Endothelial cell of umbilical vein (primary cell): ENCODE results near the gene ARHGEF10L. TPM values are rescaled to one million over a fixed set of nuclear protein-coding genes. Genes with fewer than 3 reads are reported as not detected.

ENCODE experiments used
- BruUV-seq: library from RNA; stranded (reverse); fragments of 400-500 nt; replicated peaks from 2 replicates; lab custom pipeline; 2021; lab: Mats Ljungman, UMichigan
- CTCF ChIA-PET: fragments of 300-600, 350-600 bp; sonication (Branson Sonifier 250); formaldehyde crosslinking; loops from one replicate; lab custom pipeline; 2021; ENCODE audit warnings: antibody characterized with exemption, inconsistent platforms; lab: Charles Lee
- POLR2A ChIA-PET: fragments of 300-600, 350-600 bp; sonication (Branson Sonifier 250); formaldehyde crosslinking; loops from one replicate; lab custom pipeline; 2021; ENCODE audit warnings: antibody characterized with exemption, inconsistent platforms; lab: Charles Lee
- DNase-seq: peaks from one replicate; pipeline ENCODE4 v3.0.0-alpha.2; 2011; ENCODE audit warnings: low read depth, low spot score
- FAIRE-seq: peaks from 2 replicates; lab custom pipeline; 2011; peaks lifted over from hg19 to GRCh38; lab: Jason Lieb, UNC
- H2AFZ ChIP-seq: 2 replicates; pipeline ENCODE4 v1.6.0; 2012; ENCODE audit warnings: low read depth, low read length, control low read depth, inconsistent platforms
- H3K27ac ChIP-seq: 2 replicates; pipeline ENCODE4 v1.5.1; 2011; ENCODE audit warnings: low read depth, mild to moderate bottlenecking, control low read depth, low read length, moderate library complexity; ENCODE audit not compliant: insufficient read depth
- H3K27me3 ChIP-seq, 2 experiments: 2 replicates each; pipeline versions ENCODE4 v1.6.0 to v1.6.1; 2011; ENCODE audit warnings: low read length in 2 of 2, mixed read lengths in 1 of 2; ENCODE audit not compliant: control insufficient read depth in 2 of 2, insufficient read depth in 2 of 2
- H3K36me3 ChIP-seq, 2 experiments: 2 replicates in 1 of 2; 3 replicates in 1 of 2; pipeline ENCODE4 v1.5.1; 2011; ENCODE audit warnings: low read length in 2 of 2, mild to moderate bottlenecking in 1 of 2, moderate library complexity in 1 of 2; ENCODE audit not compliant: control insufficient read depth in 2 of 2, insufficient read depth in 2 of 2; ENCODE audit errors: extremely low read depth in 1 of 2
- H3K4me1 ChIP-seq: 3 replicates; pipeline ENCODE4 v1.5.1; 2011; ENCODE audit warnings: mild to moderate bottlenecking, low read length; ENCODE audit not compliant: control insufficient read depth, insufficient read depth; ENCODE audit errors: extremely low read depth
- H3K4me2 ChIP-seq: 2 replicates; pipeline ENCODE4 v1.6.1; 2011; ENCODE audit warnings: low read length, control low read depth, mixed read lengths; ENCODE audit not compliant: insufficient read depth
- H3K4me3 ChIP-seq, 3 experiments: fragments of 200-600 bp in 1 of 3; sonication (generic), shearing (Covaris generic) in 1 of 3; replicated peaks in 1 of 3; 2 replicates each; pipeline ENCODE4 v1.5.1; 2011 to 2016; ENCODE audit warnings: control low read depth in 3 of 3, low read length in 3 of 3, mild to moderate bottlenecking in 2 of 3, inconsistent platforms in 1 of 3, low read depth in 1 of 3, moderate library complexity in 1 of 3; ENCODE audit not compliant: insufficient read depth in 1 of 3
- H3K79me2 ChIP-seq: 2 replicates; pipeline ENCODE4 v1.6.0; 2012; ENCODE audit warnings: low read length, inconsistent platforms; ENCODE audit not compliant: control insufficient read depth, insufficient read depth
- H3K9ac ChIP-seq: replicated peaks from 2 replicates; pipeline ENCODE3; 2011; ENCODE audit warnings: low read length, control low read depth; ENCODE audit not compliant: insufficient read depth; ENCODE audit errors: extremely low read depth
- H3K9me1 ChIP-seq: replicated peaks from 3 replicates; pipeline ENCODE4 v1.6.0; 2011; ENCODE audit warnings: mild to moderate bottlenecking, low read length; ENCODE audit not compliant: control insufficient read depth, insufficient read depth; ENCODE audit errors: extremely low read depth
- H3K9me3 ChIP-seq: replicated peaks from 2 replicates; pipeline ENCODE4 v1.5.1; 2012; ENCODE audit warnings: low read length, inconsistent platforms; ENCODE audit not compliant: control insufficient read depth, insufficient read depth
- H4K20me1 ChIP-seq: replicated peaks from 2 replicates; pipeline ENCODE3; 2011; ENCODE audit warnings: mild to moderate bottlenecking, low read length; ENCODE audit not compliant: control insufficient read depth, insufficient read depth; ENCODE audit errors: extremely low read depth
- EZH2 ChIP-seq: IDR thresholded peaks from 2 replicates; pipeline ENCODE4 v1.6.1; 2012; ENCODE audit warnings: borderline replicate concordance, low read depth, mild to moderate bottlenecking, moderate library complexity, low read length, inconsistent platforms; ENCODE audit not compliant: severe bottlenecking
- FOS ChIP-seq: IDR thresholded peaks from 2 replicates; pipeline ENCODE4 v1.6.1; 2011; ENCODE audit warnings: mild to moderate bottlenecking, low read length, moderate library complexity, borderline replicate concordance; ENCODE audit not compliant: insufficient read depth
- GATA2 ChIP-seq: IDR thresholded peaks from 2 replicates; pipeline ENCODE4 v1.7.0; 2011; ENCODE audit warnings: low read depth, mild to moderate bottlenecking, moderate library complexity, mixed read lengths, low read length; ENCODE audit not compliant: insufficient read length, insufficient read depth
- JUN ChIP-seq: IDR thresholded peaks from 2 replicates; pipeline ENCODE4 v1.6.1; 2011; ENCODE audit warnings: borderline replicate concordance, low read depth; ENCODE audit not compliant: insufficient read length, insufficient read depth
- MYC ChIP-seq: IDR thresholded peaks from one replicate; pipeline ENCODE4 v1.6.1; 2011; ENCODE audit warnings: mild to moderate bottlenecking, low read depth, low read length
- POLR2A ChIP-seq: IDR thresholded peaks from 2 replicates; pipeline ENCODE4 v1.6.1; 2012; ENCODE audit warnings: low read depth, mild to moderate bottlenecking, control low read depth, low read length
- POLR2AphosphoS5 ChIP-seq: IDR thresholded peaks from 2 replicates; pipeline ENCODE4 v1.6.1; 2012; ENCODE audit warnings: low read depth, mild to moderate bottlenecking, control low read depth, low read length, moderate library complexity; ENCODE audit not compliant: insufficient read depth
- dilution Hi-C: fragments of 300-500 bp; cut with MboI; formaldehyde crosslinking; loops from one replicate; pipeline ENCODE4 v1.15.0; 2019; ENCODE audit warnings: low sequenced_read_pairs; ENCODE audit not compliant: extremely low pct_ligation_motif_present
- intact Hi-C: fragments of 100-400 bp; cut with micrococcal nuclease; formaldehyde crosslinking; loops from one replicate; pipeline ENCODE4 v1.10.0; 2022
- polyA plus RNA-seq, 4 experiments: library from polyadenylated mRNA; depleted of rRNA in 3 of 4; stranded (reverse) in 3 of 4; unstranded in 1 of 4; fragments of >200 nt; gene quantifications; 2 replicates each; pipeline versions ENCODE4 v1.2.1 to v1.2.3, GENCODE V29; 2011 to 2012; ENCODE audit warnings: missing spikeins in 1 of 4
- total RNA-seq: library from RNA; stranded (reverse); gene quantifications from 2 replicates; pipeline ENCODE4 v1.2.3, GENCODE V29; 2021
- TF ChIP-seq, protein P1 (sequence below), 2 donors: IDR thresholded peaks; 1 replicate in 1 of 2; 2 replicates in 1 of 2; pipeline ENCODE4 v1.5.1; 2011; ENCODE audit warnings: low read length in 2 of 2, mild to moderate bottlenecking in 2 of 2, moderate library complexity in 2 of 2, control low read depth in 1 of 2, inconsistent platforms in 1 of 2, low read depth in 1 of 2; ENCODE audit not compliant: insufficient read depth in 1 of 2; ENCODE audit errors: extremely low read depth in 1 of 2
- TF ChIP-seq, protein P2 (sequence below): IDR thresholded peaks from 2 replicates; pipeline ENCODE4 v1.6.1; 2011; ENCODE audit not compliant: insufficient read depth, insufficient read length

Gene ARHGEF10L
- total and polyA plus RNA-seq, 2 donors (not counting 3 experiments of a cell fraction or from before 2014, with no cell fraction given): 1.9 to 5.2 TPM

DNA sequence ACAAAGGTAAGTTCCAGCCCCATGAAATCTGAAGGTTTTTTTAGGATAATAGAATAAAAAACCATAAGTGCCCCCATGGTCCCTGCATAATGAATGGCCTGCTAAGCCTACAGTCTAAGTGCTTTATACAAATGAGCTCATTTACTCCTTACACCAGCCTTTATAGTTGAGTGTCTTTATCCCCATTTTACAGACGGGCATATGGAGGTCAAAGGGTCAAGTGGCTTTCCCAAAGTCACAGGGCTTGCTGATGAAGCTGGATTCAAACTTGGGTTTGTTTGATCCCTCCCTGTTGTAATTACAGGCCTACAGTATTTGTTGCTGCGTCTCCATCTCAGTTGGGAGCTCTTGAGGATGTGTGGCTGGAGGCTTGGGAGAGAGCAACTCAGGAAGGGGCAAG, 28.3 kb upstream of the ARHGEF10L start:
- TF ChIP-seq POLR2AphosphoS5 (no peak), EZH2 (no peak), GATA2 (no peak), JUN (no peak), MYC (no peak), FOS (no peak), POLR2A (no peak)
- TF ChIP-seq, protein P1, sequence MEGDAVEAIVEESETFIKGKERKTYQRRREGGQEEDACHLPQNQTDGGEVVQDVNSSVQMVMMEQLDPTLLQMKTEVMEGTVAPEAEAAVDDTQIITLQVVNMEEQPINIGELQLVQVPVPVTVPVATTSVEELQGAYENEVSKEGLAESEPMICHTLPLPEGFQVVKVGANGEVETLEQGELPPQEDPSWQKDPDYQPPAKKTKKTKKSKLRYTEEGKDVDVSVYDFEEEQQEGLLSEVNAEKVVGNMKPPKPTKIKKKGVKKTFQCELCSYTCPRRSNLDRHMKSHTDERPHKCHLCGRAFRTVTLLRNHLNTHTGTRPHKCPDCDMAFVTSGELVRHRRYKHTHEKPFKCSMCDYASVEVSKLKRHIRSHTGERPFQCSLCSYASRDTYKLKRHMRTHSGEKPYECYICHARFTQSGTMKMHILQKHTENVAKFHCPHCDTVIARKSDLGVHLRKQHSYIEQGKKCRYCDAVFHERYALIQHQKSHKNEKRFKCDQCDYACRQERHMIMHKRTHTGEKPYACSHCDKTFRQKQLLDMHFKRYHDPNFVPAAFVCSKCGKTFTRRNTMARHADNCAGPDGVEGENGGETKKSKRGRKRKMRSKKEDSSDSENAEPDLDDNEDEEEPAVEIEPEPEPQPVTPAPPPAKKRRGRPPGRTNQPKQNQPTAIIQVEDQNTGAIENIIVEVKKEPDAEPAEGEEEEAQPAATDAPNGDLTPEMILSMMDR (IDR thresholded peaks at IDR 0.05; ENCODE audit: extremely low read depth in 1 of 2, insufficient read depth in 1 of 2, low read depth in 1 of 2, low read length in 2 of 2): no peak
- TF ChIP-seq, protein P2, sequence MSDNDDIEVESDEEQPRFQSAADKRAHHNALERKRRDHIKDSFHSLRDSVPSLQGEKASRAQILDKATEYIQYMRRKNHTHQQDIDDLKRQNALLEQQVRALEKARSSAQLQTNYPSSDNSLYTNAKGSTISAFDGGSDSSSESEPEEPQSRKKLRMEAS: no peak
- FAIRE-seq: no peak
- Histone ChIP-seq H2AFZ (no peak overlapping the region), H3K27me3 (no peaks in the 10 kb centered on the region), H3K79me2 (no peaks in the 10 kb centered on the region), H3K9ac (no peak overlapping the region), H3K4me2 (no peak overlapping the region), H3K9me1 (no peaks in the 10 kb centered on the region), H3K4me3 (no peak overlapping the region), H3K4me1 (no peaks in the 10 kb centered on the region), H4K20me1 (no peaks in the 10 kb centered on the region), H3K36me3 (no peaks in the 10 kb centered on the region), H3K9me3 (no peaks in the 10 kb centered on the region), H3K27ac (no peak overlapping the region)
- dilution Hi-C loops: no loop called here
- no peak for DNase-seq
- intact Hi-C loops: no loop called here
- POLR2A ChIA-PET: no interaction called here
- CTCF ChIA-PET: interaction anchor here (5.3 to 7.7 kb wide), 2 partner anchors 9 to 96 kb away, joined by 26 to 52 read pairs; no protein-coding TSS in a partner anchor
- BruUV-seq: no TSS peak
